Gastrocnemius medialis (tissue), 4 donors: ENCODE measurements around the gene DNAH2. TPM values are rescaled to one million over a fixed set of nuclear protein-coding genes. Genes with fewer than 3 reads are reported as not detected.

Experiments used
- ATAC-seq, 2 donors: fragments of 150-250 bp; one replicate each; pipeline ENCODE4 v1.9.1; 2016
- DNase-seq, 2 donors: peaks; one replicate each; pipeline ENCODE4 v3.0.0-alpha.2; 2019
- H3K27ac ChIP-seq, 4 donors: fragments of 200-600 bp; sonication (generic); 1 replicate in 1 of 4; 2 replicates in 3 of 4; pipeline ENCODE4 v1.5.1; 2016 to 2018; ENCODE audit warnings: mild to moderate bottlenecking in 2 of 4, moderate library complexity in 1 of 4
- H3K27me3 ChIP-seq, 3 donors: fragments of 200-600 bp; sonication (generic) in 2 of 3; 1 replicate in 1 of 3; 2 replicates in 2 of 3; pipeline versions ENCODE4 v1.5.1 to v1.6.0; 2016 to 2019; ENCODE audit warnings: mild to moderate bottlenecking in 1 of 3, moderate library complexity in 1 of 3
- H3K36me3 ChIP-seq, 2 donors: fragments of 200-600 bp; sonication (generic) in 1 of 2; one replicate each; pipeline ENCODE4 v1.5.1; 2017 to 2018
- H3K4me1 ChIP-seq, 2 donors: fragments of 200-600 bp; sonication (generic) in 1 of 2; one replicate each; pipeline ENCODE4 v1.5.1; 2016 to 2017; ENCODE audit warnings: mild to moderate bottlenecking in 2 of 2
- H3K4me3 ChIP-seq, 4 donors: fragments of 200-600 bp; sonication (generic) in 3 of 4; 1 replicate in 1 of 4; 2 replicates in 3 of 4; pipeline ENCODE4 v1.5.1; 2016 to 2019; ENCODE audit warnings: mild to moderate bottlenecking in 2 of 4
- H3K9me3 ChIP-seq, 3 donors: fragments of 200-600 bp; sonication (generic) in 2 of 3; 1 replicate in 1 of 3; 2 replicates in 2 of 3; pipeline ENCODE4 v1.5.1; 2016 to 2019
- CTCF ChIP-seq, 5 experiments: fragments of 450-650 bp in 3 of 5; fragments of 200-600 bp in 2 of 5; sonication (generic) in 2 of 5; IDR thresholded peaks in 4 of 5; conservative IDR thresholded peaks in 1 of 5; 1 replicate in 4 of 5; 2 replicates in 1 of 5; pipeline ENCODE4 v1.5.1; 2016 to 2019; ENCODE audit warnings: antibody characterized with exemption in 5 of 5, mild to moderate bottlenecking in 3 of 5, moderate library complexity in 3 of 5
- POLR2A ChIP-seq, 2 donors: fragments of 450-650 bp; IDR thresholded peaks; one replicate each; pipeline ENCODE4 v1.6.1; 2017; ENCODE audit warnings: antibody characterized with exemption in 2 of 2, mild to moderate bottlenecking in 2 of 2, moderate library complexity in 2 of 2
- in situ Hi-C, 4 donors: fragments of 200-750 bp; cut with MboI; loops; one replicate each; pipeline versions ENCODE4 v1.15.0 to v1.8.0; 2017; ENCODE audit warnings: low sequenced_read_pairs in 4 of 4
- intact Hi-C: fragments of 100-400 bp; cut with DNase I; formaldehyde crosslinking; loops from one replicate; pipeline ENCODE4 v1.15.1; 2023; ENCODE audit warnings: low total_unique reads
- total RNA-seq, 4 donors: library from RNA; depleted of rRNA; stranded (reverse); fragments of >200 nt; gene quantifications; one replicate each; pipeline versions ENCODE4 v1.1.0 to v1.2.3, GENCODE V29; 2016

Gene DNAH2
- total RNA-seq, 4 donors from 2014 or later = not detected

- DNase-seq = peak; percentile 68 to 83
- Histone ChIP-seq H3K4me1 (peaks cover 44 to 50% of the 10 kb centered on the region in 2 donors), H3K4me3 (peak overlapping the region; percentile 80 to 96 (median 88)), H3K9me3 (no peaks in the 10 kb centered on the region), H3K27me3 (no peaks in the 10 kb centered on the region), H3K27ac (peak overlapping the region; percentile 97 to 100 (median 100)), H3K36me3 (peaks cover 0 to 20% of the 10 kb centered on the region in 2 donors)
- TF ChIP-seq CTCF (IDR thresholded peaks at IDR 0.05 in 4 of 5, conservative IDR thresholded peaks at IDR 0.05 in 1 of 5) (no peak), POLR2A (IDR thresholded peaks at IDR 0.05) (peak; percentile 69 to 74)
- in situ Hi-C loops = loop anchor here in 1 of 4 donors (5.0 kb wide), 1 partner anchor 310 kb away; the partner anchor contains the start of gene PER1
- intact Hi-C loops = loop anchor here (1.0 to 10.0 kb wide), 6 partner anchors 15 to 605 kb away; partner anchors contain the start of genes EIF5A, KRABD2, NAA38 and PER1
- peak; percentile 31 to 39 for ATAC-seq
Observed at GRCh38 chr17:7842380-7843256, 125.1 kb downstream of the DNAH2 start.

GRCh38 chr17:7843257-7843535 lies 125.7 kb downstream of the DNAH2 start:
- in situ Hi-C loops = loop anchor here in 1 of 4 donors (5.0 kb wide), 1 partner anchor 309 kb away; the partner anchor contains the start of gene PER1
- no peak for TF ChIP-seq POLR2A (IDR thresholded peaks at IDR 0.05)
- TF ChIP-seq CTCF (IDR thresholded peaks at IDR 0.05 in 4 of 5, conservative IDR thresholded peaks at IDR 0.05 in 1 of 5) = no peak
- intact Hi-C loops = loop anchor here (1.0 to 10.0 kb wide), 6 partner anchors 14 to 606 kb away; partner anchors contain the start of genes EIF5A, KRABD2, NAA38 and PER1
- H3K36me3 ChIP-seq = peaks cover 0 to 25% of the 10 kb centered on the region in 2 donors
- no peaks in the 10 kb centered on the region for H3K9me3 ChIP-seq
- H3K4me1 ChIP-seq = peaks cover 40 to 45% of the 10 kb centered on the region in 2 donors
- DNase-seq = no peak
- peak in 1 of 2 donors; percentile 1 for ATAC-seq
- H3K27me3 ChIP-seq = no peaks in the 10 kb centered on the region
- H3K27ac ChIP-seq = peak overlapping the region; percentile 97 to 100 (median 100)
- peak overlapping the region; percentile 80 to 96 (median 88) for H3K4me3 ChIP-seq

- DNase-seq = peak; percentile 60 to 76
- in situ Hi-C loops = loop anchor here in 1 of 4 donors (5.0 kb wide), 1 partner anchor 309 kb away; the partner anchor contains the start of gene PER1
- Histone ChIP-seq H3K27ac (peak overlapping the region; percentile 97 to 100 (median 100)), H3K9me3 (no peaks in the 10 kb centered on the region), H3K36me3 (peaks cover 0 to 31% of the 10 kb centered on the region in 2 donors), H3K4me3 (peak overlapping the region; percentile 80 to 96 (median 88)), H3K4me1 (peaks cover 36 to 40% of the 10 kb centered on the region in 2 donors), H3K27me3 (no peaks in the 10 kb centered on the region)
- peak; percentile 27 to 31 for ATAC-seq
- TF ChIP-seq POLR2A (IDR thresholded peaks at IDR 0.05) (peak; percentile 54 to 66), CTCF (IDR thresholded peaks at IDR 0.05 in 4 of 5, conservative IDR thresholded peaks at IDR 0.05 in 1 of 5) (no peak)
- intact Hi-C loops = loop anchor here (1.0 to 10.0 kb wide), 8 partner anchors 8 to 606 kb away; partner anchors contain the start of genes EIF5A, KRABD2, NAA38 and PER1
Observed at GRCh38 chr17:7843536-7844291, 126.2 kb downstream of the DNAH2 start.
